ENCODE data around the gene HS6ST3. TPM values are rescaled to one million over a fixed set of nuclear protein-coding genes. Genes with fewer than 3 reads are reported as not detected.

HS6ST3 gene
- total and polyA plus RNA-seq, 9 of the 15 experiments (the other 6 are each of a cell fraction or from before 2014, with no cell fraction given), result not detected

GRCh38 chr13:96667294-96668018, 577.5 kb downstream of the HS6ST3 start:
- FAIRE-seq, result no peak
- no peaks in the 10 kb centered on the region for H4K20me1 ChIP-seq (replicated peaks; ENCODE audit: control insufficient read depth, insufficient read depth, low read length)
- no peak for DNase-seq (ENCODE audit: extremely low read depth in 1 of 4, low spot score in 3 of 4)
- WGBS (ENCODE audit: insufficient coverage, low coverage, missing lambda C conversion rate), result 0% methylated on average over 5 of the region's 5 CpGs
- ChIA-PET CTCF (ENCODE audit: low intra/inter-chr PET ratio) (no interaction called here), POLR2A (no interaction called here)
- H3K36me3 ChIP-seq (ENCODE audit: control insufficient read depth, insufficient read depth, low read length), result no peaks in the 10 kb centered on the region
- intact Hi-C loops (cut with micrococcal nuclease), result no loop called here
- BruUV-seq (replicated peaks), result no TSS peak
- H3K79me2 ChIP-seq (ENCODE audit: control insufficient read depth, insufficient read depth, low read length), result no peaks in the 10 kb centered on the region
- in situ Hi-C loops (cut with MboI), result no loop called here
- H3K4me3 ChIP-seq, result no peak overlapping the region
- H3K4me1 ChIP-seq (replicated peaks in 1 of 2; ENCODE audit: control insufficient read depth in 2 of 2, insufficient read depth in 2 of 2, low read length in 2 of 2), result no peaks in the 10 kb centered on the region
- H3K27me3 ChIP-seq (ENCODE audit: control insufficient read depth in 2 of 2, insufficient read depth in 2 of 2, low read length in 2 of 2), result no peaks in the 10 kb centered on the region
- no peak overlapping the region for H2AFZ ChIP-seq (ENCODE audit: low read depth, low read length)
- no peaks in the 10 kb centered on the region for H3K9me1 ChIP-seq (ENCODE audit: control insufficient read depth, insufficient read depth, low read length)
- ATAC-seq, result no peak
- no peak overlapping the region for H3K4me2 ChIP-seq (ENCODE audit: insufficient read depth, low read length)
- H3K9ac ChIP-seq (ENCODE audit: insufficient read depth in 1 of 2, low read depth in 2 of 2, low read length in 2 of 2), result no peak overlapping the region
- no peak overlapping the region for H3K27ac ChIP-seq (ENCODE audit: extremely low read depth, low read depth, low read length)
- H3K9me3 ChIP-seq (replicated peaks; ENCODE audit: control insufficient read depth, insufficient read depth, low read depth, low read length), result no peaks in the 10 kb centered on the region
- TF ChIP-seq ZNF449 (CRISPR knock-in tag; IDR thresholded peaks at IDR 0.05) (no peak), ZNF766 (CRISPR knock-in tag; conservative IDR thresholded peaks at IDR 0.05) (no peak), TRIM25 (IDR thresholded peaks at IDR 0.05; ENCODE audit: borderline replicate concordance) (no peak), ZNF121 (CRISPR knock-in tag; conservative IDR thresholded peaks at IDR 0.05) (no peak), ATF1 (CRISPR knock-in tag; IDR thresholded peaks at IDR 0.05) (no peak), ATF1 (tag; IDR thresholded peaks at IDR 0.05) (no peak), CBFA2T2 (conservative IDR thresholded peaks at IDR 0.05) (no peak), RUNX1 (IDR thresholded peaks at IDR 0.05; ENCODE audit: low read depth) (no peak), ZNF324 (CRISPR knock-in tag; IDR thresholded peaks at IDR 0.05) (no peak), ZNF830 (CRISPR knock-in tag; IDR thresholded peaks at IDR 0.05) (no peak), ZNF584 (CRISPR knock-in tag; IDR thresholded peaks at IDR 0.05; ENCODE audit: low read depth) (no peak), ZNF740 (CRISPR knock-in tag; IDR thresholded peaks at IDR 0.05) (no peak), ZNF740 (tag; IDR thresholded peaks at IDR 0.05) (no peak), ZNF212 (CRISPR knock-in tag; IDR thresholded peaks at IDR 0.05) (no peak), ZNF639 (CRISPR knock-in tag; conservative IDR thresholded peaks at IDR 0.05 in 1 of 2, IDR thresholded peaks at IDR 0.05 in 1 of 2) (no peak), ZNF282 (CRISPR knock-in tag; IDR thresholded peaks at IDR 0.05) (no peak), POLR2AphosphoS2 (IDR thresholded peaks at IDR 0.05; ENCODE audit: low read length) (no peak), TGIF2 (CRISPR knock-in tag; IDR thresholded peaks at IDR 0.05) (no peak)
